GM18499 (cell line): ENCODE measurements around the gene DGCR8.
"Not testable (repeated sequence)": the region's sequence is repeated elsewhere in the genome, so short reads cannot be mapped to it uniquely, and the experiment has no call there.

Experiments used
- ATAC-seq: cut with Tn5 transposase; IDR thresholded peaks from one replicate; pipeline ENCODE4 v1.9.1; 2021; ENCODE audit warnings: moderate number of reproducible peaks; ENCODE audit not compliant: insufficient read depth, unreplicated experiment

DGCR8 gene

GRCh38 chr22:20065896-20066616, 14.0 kb upstream of the DGCR8 start:
- ATAC-seq: no peak

- no peak for ATAC-seq
These were observed 13.2 kb upstream of the DGCR8 start for GRCh38 chr22:20066617-20067383.

- not testable (repeated sequence) for ATAC-seq
These were observed 12.7 kb upstream of the DGCR8 start for GRCh38 chr22:20067384-20067682.

- no peak for ATAC-seq
These were observed 11.4 kb upstream of the DGCR8 start for GRCh38 chr22:20068640-20069039.

- ATAC-seq: no peak
These were observed 10.6 kb upstream of the DGCR8 start for GRCh38 chr22:20069331-20070042.

GRCh38 chr22:20071524-20071972, 8.5 kb upstream of the DGCR8 start:
- ATAC-seq: no peak

- ATAC-seq: no peak
These were observed 3.3 kb upstream of the DGCR8 start for GRCh38 chr22:20076627-20077172.

GRCh38 chr22:20080445-20080775, 369 bp downstream of the DGCR8 start:
- ATAC-seq: no peak

- ATAC-seq: no peak
These were observed 974 bp downstream of the DGCR8 start for GRCh38 chr22:20080776-20081654.

GRCh38 chr22:20083157-20083890, 3.3 kb downstream of the DGCR8 start:
- no peak for ATAC-seq

- ATAC-seq: no peak
These were observed 4.0 kb downstream of the DGCR8 start for GRCh38 chr22:20083891-20084546.

GRCh38 chr22:20084547-20085413, 4.7 kb downstream of the DGCR8 start:
- no peak for ATAC-seq

- no peak for ATAC-seq
These were observed 5.6 kb downstream of the DGCR8 start for GRCh38 chr22:20085651-20086050.

- no peak for ATAC-seq
These were observed 6.1 kb downstream of the DGCR8 start for GRCh38 chr22:20086101-20086599.

GRCh38 chr22:20086763-20087162, 6.7 kb downstream of the DGCR8 start:
- no peak for ATAC-seq

GRCh38 chr22:20087319-20088262, 7.5 kb downstream of the DGCR8 start:
- no peak for ATAC-seq

- no peak for ATAC-seq
These were observed 8.2 kb downstream of the DGCR8 start for GRCh38 chr22:20088263-20088648.
